Left hindlimb (tissue), 1 donor: ENCODE results near the gene RHBG.

Experiments used
- DNase-seq: peaks from one replicate; pipeline ENCODE4 v3.0.0-alpha.2; 2018

Gene RHBG

DNA sequence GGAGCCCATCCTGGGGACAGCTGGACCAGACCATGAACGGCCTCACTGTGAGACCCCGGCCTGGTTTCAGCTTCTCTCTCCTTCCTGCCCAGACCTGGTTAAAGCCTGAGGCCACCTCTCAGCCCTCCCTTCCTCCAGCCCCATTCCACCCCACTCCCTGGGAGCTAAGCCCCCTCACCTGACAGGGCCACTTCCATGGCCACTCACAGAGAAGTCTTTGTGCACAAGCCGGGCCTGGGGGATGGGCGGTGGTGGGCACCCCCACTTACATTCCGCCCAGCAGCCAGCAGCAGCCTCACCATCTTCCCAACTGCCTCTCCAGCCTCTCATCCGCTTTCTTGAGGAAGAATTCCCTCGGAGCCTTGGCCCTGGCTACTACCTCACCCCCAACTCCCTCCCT lies 40.4 kb downstream of the RHBG start:
- DNase-seq = no peak

DNA sequence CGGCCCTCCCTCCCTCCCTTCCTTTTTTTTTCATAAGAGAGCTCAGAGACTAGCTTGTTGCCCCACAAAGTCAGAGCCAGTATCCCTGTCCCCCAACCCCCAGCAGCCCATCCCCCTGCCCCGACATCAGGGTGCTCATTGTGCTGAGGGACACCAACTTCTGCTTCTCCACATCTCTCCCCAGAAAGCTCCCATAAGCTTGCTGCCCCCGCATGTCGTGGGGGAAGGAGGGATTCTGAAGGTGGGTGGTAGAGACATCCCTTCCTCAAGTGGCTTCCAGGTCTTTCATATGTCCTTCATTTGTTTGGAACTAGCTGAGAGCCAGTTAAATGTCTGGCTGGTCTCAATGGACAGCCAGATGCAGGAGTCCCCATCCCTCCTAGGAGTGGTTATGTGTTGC lies 41.2 kb downstream of the RHBG start:
- DNase-seq = no peak

DNA sequence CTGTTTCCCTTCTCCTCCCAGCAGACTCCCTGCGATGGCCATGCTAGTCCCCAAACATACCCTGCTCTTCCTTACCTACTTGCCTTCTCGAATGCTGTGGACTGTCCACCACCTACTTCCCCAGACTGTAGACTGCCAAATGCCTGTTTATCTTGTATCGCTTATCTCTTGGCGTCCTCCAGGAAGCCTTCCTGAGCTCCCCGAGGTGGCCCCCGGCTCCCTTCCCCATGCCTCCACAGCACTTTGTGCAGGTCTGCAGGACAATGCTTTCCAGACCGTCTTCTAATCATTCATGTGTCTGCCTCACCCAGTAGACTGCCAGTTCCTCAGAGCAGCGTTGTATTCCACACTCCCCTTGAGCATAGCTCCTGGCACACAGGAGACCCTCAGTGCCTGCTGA lies 41.7 kb downstream of the RHBG start:
- DNase-seq = no peak

DNA sequence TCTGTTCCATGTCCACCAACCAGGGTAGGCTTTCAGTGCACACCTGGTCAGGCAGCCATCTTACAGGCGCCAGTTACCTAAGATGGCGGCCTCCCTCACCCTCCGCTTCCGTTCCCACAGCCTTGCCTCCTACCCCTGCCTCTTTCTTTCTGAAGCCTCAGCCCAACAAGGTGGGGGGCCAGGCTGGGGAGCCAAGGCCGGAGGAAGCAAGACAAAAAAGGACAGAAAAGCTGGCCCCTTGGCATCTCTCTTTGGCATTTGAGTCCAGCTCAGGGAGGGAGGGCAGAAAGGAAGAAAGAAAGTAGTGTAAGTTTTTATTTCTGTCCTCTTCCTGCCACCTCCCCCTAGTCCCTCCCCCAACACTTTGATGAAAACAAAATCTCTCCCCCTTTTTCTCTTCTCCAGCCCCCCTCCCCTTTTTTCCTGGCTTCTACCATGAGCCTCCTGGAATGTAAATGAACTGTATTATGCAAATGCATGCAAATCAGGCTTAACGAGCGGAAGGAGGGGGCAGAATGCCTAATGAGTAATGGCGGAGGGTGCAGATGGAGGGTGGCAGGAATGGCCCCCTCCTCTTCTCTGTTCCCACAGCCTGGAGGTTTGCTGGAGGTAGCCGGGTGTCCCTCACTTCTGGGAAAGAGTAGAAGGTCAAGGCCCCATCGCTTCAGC lies 43.8 kb downstream of the RHBG start:
- no peak for DNase-seq

DNA sequence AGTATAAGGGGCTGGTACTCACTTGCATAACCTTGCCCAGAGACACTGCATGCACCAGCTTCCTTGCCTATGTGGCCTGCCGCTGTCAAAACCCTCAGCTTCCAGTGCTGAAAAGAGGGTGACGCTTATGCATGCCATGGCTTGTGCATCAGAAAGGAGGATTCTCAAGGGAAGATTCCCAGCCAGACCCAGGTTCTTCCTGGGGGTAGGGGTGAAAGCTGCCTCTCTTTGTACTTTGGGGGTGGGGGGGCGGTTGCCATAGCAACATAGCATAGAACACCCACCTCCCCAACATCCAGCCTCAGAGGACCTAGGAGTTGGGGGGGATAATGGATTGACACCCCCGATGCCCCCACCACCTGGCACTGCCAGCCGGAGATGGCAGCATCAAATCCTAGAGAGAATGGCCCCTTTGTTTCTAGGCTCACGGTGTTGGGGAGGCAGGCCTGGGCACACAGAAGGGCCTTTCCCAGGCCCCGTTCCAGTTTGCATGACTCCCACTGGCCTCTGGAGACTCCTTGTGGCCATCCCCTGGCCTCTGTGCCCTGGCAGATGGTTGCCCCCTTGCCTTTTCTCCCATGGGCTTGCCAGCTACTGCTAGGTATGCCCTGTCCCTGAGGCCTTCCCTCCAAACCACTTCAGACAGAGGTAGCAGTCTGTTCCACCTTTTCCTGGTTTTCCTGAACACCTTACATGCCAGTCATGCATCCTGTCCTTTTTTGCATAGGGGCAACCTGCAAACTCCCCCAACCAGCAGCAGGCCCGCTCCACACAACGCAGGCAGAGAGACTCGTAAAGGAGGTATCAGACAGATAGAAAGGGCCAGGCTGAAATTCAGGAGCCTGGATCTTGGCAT lies 44.6 kb downstream of the RHBG start:
- DNase-seq = no peak

DNA sequence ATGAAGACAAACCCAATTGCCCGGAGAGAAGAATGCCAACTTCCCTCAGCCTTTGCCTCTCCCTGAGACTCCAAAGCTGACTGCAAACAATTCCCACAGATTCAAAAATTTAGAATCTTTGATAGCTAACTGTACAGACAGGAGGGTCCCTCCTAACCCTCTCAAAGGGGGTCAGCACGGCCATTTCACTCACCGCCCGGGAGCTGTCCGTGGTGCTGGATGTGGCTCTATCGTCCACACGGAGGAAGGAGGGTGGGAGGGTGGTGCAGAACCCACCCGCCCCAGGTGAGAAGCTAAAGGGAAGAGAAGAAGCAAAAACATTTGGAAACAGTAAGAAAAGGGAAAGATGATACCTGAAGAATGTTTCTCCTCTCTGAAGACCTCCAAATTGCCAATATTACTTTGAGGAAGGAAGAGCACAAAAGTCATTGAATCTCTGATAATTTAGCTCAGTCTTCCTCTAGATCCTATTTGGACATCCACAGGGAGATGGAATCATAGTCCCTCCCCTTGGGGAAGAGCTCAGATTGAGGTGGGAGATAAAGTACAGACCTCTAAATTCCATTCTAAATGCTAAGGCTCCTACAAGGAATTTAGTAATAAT lies 45.6 kb downstream of the RHBG start:
- DNase-seq = no peak

DNA sequence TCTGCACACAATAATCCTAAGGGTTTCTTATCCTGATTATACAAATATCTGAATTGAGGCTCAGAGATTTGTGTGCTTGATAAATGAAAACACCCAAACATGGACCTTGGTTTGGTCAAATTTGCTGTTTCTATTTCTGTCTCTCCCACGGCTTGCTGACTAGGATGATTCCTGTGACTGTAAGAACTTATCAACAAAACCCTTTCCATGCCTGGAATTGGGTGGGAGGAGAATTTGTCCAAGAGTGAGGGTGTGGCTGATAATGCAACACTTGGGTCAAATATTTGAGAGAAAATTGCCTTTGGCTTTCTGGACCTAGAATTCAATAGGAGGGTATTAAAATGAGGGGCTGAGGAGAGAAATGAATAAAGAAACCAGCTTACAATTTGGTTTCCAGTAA lies 48.0 kb downstream of the RHBG start:
- DNase-seq = no peak

DNA sequence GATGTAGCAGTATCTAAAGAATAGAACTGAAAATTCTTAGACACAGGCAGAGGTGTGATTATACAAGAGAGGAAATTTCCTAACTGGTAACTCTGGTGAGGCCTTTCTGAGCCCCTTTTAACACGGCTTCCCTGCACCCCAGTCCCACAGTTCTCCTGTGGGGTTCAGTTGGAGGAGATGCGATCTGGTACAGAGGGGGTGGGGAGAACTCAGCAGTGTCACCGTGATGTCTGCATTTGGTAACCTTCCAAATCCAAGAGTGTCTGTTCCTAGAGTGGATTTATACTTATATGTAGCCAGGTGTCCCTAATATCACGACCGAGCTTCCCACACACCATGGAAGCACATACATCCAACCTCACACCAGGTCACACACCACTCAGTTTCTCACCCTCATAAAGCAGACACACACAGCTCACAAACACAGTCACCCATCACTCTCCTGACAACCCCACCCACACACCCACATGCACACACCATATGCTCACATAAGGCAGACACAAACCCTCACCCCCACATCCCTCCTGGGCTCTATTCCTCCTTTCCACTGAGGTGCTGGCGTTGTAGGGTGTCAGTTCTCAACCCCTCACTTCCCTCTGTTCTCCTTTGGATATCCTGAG lies 48.5 kb downstream of the RHBG start:
- no peak for DNase-seq

DNA sequence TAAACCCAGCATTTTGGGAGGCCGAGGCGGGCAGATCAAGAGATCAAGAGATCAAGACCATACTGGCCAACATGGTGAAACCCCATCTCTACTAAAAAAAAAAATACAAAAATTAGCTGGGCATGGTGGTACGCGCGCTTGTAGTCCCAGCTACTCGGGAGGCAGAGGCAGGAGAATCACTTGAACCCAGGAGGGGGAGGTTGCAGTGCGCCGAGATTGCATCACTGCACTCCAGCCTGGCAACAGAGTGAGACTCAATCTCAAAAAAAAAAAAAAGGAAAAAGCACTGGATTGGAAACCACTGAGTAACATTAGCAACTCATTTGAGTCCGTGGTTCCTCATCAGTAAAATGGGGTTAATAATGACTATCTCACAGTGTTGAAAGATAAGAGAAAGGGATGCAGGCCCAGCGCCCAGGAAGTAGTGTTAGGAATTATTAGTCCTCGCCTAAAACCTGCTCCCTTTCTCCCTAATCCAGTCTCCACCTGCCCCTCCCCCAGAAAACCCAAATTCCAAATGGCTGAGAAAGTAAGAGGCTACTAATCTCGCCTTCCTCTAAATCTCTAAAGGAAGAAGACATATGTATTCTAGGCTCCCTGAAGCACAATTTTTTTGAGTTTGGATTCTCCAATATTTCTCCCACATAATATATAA lies 49.5 kb downstream of the RHBG start:
- no peak for DNase-seq

DNA sequence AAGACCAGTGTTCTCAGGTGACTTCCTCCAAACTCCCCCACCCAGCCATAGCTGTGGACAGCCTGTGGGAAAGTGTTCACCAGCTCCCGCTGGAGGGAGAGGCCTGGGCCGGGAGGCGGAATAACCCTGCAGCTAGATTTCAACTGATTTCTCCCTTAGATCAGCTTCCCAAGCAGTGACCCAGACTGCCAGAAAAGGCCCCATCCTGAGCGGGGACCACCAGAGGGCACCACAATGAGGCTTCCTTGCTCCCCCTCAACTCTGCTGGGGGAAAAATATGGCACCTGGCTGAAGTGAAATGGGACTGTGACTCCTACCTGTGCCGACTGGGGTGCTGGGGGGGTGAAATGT lies 50.8 kb downstream of the RHBG start:
- no peak for DNase-seq

DNA sequence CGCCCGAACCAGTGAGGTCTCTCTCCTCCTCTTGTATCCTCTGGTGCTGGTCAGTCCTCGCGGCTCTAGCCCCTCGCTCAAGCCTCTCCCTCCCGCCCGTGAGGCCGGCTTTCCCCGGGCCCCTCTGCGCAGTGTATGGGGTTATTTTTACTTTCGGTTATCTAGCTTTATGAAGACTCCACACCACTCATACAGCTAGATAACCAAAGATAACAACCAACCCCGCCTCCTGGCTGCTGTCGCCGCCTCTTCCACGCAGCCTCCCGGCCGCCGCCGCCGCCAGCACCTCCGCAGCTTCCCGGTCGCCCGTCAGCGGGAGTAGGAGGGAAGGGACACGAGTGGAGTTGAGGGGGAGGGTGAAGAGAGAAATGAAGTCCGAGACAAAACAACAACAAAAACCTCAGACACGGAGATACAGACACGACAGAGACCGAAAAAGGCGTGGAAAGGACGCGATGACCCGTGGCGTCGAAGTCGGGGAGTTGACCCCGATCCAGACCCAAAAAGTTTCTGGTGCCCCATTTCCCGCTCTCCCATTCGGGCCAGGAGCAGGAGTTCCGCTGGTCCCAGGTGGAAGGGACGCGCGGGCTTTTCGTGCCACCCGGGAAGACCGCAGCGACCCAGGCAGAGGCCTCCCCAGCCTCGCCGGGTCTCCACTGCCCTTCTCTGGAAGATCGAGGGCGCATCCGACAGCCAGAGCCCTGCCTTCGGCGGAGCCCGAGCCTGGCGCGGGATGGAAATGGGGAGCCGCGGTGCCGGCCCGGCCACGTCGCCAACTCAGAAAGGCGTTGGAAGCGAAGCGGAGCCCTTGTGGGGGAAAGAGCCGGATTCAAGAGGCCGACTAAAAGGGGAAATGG lies 51.4 kb downstream of the RHBG start:
- no peak for DNase-seq

DNA sequence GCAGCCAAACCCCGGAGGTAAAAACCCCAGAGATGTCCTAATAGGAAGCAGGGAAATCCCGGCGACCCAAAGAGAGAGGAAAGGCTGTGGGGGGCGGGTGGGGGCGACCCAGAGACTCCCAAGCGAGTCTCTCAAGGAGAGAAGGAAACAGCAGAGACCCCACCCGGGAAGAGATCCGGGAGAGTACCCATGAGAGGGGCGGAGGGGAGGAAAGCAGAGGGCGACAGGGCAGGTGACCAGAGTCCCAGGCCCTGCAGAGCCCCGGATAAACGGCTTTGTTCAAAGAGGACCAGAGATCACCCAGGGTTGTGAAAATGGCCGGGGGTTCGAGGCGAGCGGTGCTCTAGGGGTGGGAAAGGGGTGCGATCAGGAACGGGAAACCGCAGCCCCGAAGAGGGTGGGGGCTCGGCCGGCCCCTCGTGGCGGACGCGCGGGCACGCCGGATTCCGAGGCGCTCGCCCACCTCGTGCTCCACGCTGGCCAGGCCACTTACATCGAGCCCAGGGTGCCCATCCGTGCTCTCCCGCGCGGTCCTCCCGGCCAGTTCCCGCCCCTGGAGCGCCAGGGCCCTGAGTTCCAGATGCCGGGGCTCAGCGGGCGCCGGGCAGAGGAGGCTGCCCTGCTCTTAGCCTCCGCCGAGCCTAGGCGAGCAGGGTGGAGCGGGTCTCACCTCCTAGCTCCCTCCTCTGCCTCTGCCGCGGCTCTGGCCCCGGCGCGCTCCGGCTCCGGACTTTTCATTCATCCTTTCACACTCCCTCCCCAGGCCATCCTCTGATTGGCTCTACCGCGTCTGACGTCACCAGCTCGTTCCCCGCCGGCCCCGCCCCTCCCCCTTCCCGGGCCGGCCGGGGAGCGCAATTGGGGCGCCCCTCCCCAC lies 52.3 kb downstream of the RHBG start:
- peak; percentile 67 for DNase-seq

DNA sequence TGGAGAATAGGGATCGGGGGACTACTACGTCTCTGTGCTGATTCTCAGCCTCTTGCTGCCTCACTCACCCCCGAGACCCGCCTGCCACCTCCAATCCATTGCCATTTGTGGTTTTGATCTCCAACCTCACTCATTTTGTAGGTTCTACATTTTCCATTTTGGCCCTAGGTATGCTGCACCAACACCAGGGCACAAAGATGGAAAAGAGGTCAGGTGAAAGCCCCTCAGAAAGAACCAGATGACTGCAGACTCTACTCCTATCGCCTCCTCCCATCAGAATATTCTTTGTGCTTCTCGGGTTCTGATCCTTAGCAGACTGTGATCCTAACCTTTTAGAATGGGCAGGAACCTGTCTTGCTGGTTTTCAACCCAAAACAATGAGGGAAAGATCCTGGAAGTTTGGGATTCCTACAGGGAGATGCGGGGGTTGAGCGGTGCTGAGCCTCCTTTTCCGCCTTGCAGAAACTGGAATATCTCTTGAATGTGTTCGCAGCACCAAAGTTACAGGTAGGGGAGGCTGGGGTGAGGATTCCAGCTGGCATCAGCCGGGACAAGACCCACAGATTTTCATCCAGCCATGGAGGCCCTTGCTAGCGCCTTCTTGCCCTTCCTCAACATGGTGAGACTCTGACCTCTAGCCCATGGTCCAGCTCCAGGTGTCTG lies 53.1 kb downstream of the RHBG start:
- no peak for DNase-seq

DNA sequence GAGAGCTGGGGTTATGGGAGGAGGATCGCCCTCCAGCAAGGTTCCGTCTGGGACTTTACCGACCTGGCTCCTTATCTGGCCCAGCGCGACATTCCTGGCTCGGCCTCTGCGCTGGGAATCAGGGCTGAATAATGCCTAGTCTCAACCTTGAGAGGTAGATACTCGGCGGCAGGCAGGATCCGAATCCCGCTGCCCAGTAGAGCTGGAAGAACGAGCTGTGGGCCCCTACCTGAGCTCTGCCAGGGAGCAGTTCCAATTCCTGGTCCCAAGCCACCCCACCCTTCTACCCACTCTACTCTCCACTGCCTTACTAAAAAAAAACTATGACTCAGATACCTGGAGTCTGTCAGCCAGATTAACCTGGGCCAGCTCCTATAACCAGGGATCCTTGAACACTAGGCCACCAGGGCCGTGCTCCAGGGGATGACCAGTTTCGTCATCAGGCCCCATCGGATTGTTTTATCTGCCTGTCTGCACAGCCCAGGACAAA lies 53.6 kb downstream of the RHBG start:
- DNase-seq = no peak

DNA sequence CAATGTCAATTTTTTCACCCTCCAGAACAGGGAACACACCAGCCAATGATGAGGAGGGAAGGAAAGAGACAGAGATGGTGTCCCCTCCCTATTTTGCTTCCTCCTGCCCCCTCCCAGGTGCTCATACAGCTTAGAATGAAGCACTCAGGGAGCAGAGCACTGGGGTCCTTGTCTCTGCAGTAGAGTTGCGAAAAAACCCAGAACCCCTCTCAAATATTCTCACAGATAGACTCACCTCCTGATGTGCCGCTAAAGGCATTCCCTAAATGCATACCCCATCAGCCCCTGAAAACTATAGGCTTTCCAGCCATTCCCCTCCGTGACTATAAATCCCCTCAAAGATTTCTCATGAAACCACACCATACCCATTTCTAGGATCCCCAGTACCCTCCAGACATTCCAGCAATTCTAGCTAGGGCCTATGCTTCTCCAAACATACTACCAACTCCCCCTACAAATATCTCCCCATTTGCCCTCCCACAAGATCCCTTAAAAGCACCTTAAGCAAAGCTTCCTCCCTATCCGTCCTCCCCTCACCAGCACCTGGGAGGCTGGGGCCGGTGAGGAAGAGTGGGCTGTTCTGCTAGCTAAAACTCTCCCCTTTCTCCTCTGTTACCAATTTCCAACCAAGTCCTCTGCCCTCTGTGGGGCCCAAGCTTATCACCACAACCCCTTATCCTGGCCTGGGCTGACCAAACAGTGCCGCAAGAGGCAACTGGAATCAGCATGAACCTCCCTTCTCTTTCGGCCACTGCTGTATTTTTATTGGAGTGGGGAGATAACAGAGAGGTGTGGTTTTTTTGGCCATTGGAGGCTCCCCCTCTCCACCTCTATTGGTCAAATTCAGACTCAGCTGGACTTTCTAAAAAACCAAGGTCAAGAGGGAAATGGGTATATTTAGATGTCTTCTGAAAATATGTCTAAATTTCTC lies 54.7 kb downstream of the RHBG start:
- DNase-seq = no peak

DNA sequence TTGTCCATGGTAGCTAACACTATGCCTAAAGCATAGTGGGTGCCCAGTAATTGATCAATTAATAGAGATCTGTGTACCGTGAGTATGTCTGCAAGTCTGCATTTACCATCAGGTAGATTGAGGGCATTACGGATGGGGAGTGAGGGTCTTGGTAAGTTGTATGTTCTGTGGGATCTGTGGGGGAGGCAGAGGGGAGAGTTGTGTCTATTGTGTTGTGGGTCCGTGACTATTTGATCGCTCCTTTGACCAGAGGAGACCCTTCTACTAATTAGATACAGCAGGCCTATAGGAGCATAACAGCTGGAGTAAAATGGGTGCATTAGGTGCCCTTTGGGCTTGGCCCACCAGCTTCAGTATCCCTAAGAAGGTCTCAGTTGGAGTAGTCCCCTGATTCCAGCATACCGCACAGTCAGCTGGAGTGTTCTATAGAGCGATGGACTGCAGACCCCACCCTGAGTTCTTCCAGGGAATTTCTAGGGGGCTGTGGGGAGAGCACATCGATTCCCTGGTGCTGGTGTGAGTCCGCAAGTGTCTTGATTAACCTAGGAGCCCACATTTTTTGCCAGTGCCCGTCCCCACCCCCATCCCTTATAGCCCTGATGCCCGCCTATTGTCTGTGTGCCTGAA lies 55.9 kb downstream of the RHBG start:
- no peak for DNase-seq

DNA sequence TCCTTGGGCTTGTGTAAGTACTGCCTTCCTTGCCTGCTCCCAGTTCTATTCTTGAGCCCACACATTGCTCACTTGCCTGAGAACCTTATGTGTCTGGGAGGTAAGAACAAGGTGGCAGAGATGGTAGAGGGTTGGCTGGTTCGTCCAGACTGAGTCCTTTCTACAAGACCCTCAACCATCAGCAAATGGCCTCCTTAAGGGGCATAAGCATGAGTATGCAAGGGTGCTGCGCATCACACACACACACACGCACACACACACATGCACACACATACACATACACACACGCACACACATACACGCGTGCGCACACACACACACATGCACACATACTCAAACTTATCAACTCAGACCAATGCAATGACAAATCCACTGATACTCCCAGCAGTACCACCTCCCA lies 56.9 kb downstream of the RHBG start:
- no peak for DNase-seq

DNA sequence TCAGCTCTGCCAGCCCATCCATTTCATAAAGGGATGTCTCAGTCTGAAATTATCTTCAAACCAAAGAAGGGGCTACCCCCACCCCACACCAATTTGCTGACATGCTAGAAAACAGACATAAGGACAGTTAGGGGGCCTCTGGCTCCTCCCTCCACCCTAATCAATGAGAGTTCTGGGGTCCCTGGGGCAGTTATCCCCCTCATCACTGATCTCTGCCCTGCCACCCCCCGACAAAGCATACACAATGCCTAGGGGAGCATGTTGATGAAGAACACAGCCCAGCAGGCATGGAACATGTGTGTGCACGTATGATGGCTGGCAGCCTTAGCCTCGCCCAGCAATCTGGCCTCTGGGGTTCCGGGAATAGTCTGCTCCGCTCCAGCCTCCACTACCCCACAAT lies 58.9 kb downstream of the RHBG start:
- DNase-seq = no peak

DNA sequence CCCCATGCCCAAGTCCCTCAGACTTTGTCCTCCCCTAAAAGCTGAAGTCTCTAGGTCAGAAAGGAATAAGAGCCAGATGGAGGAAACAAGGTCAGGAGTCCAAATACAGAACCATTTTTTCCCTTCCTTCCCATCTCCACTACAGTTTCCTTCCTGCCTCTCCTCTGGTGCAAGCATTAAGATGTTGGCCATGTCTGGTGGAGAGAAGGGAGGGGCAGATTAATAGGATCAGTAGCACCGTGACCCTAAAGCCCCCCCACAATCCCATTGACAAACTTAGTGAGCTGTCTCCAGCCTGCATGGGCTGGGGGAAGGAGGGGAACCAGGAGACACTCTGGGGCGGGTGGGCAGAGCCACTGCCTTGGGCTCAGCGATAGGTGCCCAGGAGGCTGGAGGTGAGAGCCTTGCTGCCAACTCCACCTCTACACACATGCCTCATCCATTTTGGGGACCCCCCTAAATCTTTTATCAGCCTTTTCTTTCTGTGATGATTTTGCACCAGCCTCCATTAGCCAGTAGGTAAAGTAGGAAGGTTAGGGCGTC lies 59.8 kb downstream of the RHBG start:
- DNase-seq = no peak
